Skin epidermis (tissue), 12 donors: Measurements from ENCODE around the gene PPP1R12B.
A peak's percentile ranks its signal among the peaks of the same experiment; 100 is the strongest.
"Not testable (repeated sequence)": the region's sequence is repeated elsewhere in the genome, so short reads cannot be mapped to it uniquely, and the experiment has no call there.

Experiments used
- H3K27ac ChIP-seq, 21 experiments: fragments of 200-600 bp; sonication (generic) in 11 of 21; one replicate each; pipeline ENCODE4 v1.5.0; 2020; ENCODE audit warnings: mild to moderate bottlenecking in 3 of 21, inconsistent platforms in 2 of 21, moderate library complexity in 2 of 21
- H3K4me3 ChIP-seq, 7 experiments: fragments of 200-600 bp; sonication (generic) in 2 of 7; one replicate each; pipeline ENCODE4 v1.5.0; 2020; ENCODE audit warnings: inconsistent platforms in 2 of 7, mild to moderate bottlenecking in 2 of 7, moderate library complexity in 1 of 7

The PPP1R12B gene

DNA sequence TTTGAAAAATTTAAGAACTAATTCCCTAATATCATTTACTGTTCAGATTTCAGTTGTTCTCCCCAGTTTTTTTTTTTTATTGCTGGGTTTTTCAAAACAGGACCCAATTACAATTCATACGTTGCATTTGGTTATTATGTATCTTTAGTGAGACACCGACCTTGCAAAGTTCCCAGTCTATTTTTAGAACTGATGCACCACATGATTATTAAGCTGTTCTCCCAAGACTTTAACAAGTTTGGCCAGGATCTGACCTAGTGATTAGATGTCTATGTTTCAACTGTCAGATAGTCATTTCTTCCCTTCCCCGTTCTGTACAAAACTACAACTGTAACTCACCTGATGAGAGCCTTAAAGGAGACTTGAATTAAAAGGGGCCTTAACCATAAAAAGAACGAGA lies 14.6 kb upstream of the PPP1R12B start:
- no peak overlapping the region for H3K4me3 ChIP-seq
- H3K27ac ChIP-seq, result no peak overlapping the region

DNA sequence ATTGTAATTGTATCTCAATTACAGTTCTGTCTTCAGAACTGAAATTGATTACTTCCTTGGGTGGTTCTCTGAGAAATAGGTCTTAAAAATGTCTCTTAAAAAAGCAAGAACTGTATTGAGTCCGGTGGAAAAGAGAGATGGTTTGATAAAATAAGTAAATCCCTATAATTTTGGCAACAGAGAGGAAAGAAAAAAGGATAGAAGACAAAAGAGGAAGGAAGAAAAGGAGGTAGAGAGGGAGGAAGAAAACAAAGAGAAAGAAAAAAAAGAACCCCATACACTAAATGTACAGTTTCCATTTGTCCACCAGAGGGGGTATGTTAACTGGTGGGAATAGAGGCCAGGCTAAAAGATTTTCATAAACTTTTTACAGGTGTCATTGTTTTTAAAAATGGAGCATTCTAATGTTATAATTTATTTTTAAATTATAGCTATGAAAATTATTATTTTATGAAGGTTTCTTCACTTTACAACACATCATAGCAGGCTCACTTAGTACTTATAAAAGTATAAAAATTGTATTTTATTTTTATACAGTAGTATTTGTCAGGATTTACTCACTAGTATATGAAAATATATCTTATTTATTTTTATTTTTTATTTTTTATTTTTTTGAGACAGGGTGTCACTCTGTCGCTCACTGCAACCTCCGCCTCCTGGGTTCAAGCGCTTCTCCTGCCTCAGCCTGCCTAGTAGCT lies 4.7 kb upstream of the PPP1R12B start:
- Histone ChIP-seq H3K27ac (no peak overlapping the region), H3K4me3 (no peak overlapping the region)

DNA sequence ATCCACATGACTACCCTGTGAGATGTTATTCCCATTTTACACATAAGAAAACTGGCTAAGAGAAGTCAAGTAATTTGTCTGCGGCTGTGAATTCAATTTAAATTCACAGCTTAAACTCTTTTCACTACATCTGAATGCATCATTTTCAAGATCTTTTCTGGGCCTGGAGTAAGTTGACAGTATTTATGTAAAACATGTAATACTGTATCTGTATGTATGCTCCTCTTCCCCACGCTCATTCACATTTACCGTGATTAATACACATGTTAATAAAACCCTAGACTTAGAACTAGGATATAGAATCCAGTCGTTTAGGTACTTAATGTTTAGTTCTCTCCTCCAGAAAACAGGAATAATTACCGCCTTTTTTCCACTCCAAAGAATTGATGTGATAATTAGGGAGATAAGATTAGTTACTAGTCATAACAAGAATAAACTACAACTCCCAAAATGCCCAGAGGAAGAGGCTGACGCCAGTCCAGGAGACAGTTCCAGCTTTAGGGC lies 442 bp upstream of the PPP1R12B start:
- no peak overlapping the region for H3K27ac ChIP-seq

DNA sequence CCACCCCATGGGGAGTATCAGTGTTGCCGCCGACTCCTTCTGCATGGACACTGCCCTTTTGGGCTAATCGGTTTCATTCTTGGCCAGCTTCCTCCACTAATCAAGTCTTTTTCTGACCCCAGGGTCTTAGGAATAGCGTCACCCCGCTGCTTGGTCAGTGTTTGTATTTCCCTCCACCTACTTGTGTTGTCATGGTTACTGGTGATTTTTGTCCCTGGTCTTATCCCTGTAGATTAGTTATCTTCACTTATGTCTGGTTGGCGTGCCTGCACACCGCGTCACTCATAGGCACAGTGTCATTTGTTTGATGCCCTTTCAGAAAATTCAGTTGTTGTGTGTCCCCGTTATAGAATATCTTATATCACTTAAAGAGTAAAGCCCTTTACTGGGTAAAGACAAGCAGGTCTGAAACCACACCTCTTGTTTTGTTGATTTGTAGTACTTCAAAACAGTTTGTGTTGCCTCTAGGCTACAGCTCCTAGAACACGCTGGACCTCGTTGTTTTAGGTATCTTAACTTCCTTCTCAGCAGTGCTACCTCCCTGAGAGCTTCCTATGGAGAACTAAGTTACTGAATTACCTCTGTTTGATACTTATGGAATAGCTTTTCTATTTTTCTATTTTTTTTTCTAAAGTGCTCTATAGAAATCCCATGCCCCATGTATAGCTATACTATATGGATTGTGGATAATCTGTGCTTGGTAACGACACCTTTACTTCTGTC lies 868 bp downstream of the PPP1R12B start:
- Histone ChIP-seq H3K27ac (peak overlapping the region in 20 of 21 experiments; percentile 75 to 95 (median 89)), H3K4me3 (peak overlapping the region; percentile 68 to 93 (median 86))

More for the DNA sequence above, 442 bp upstream of the PPP1R12B start:
- peak overlapping the region in 2 of 7 experiments; percentile 68 to 72 for H3K4me3 ChIP-seq

DNA sequence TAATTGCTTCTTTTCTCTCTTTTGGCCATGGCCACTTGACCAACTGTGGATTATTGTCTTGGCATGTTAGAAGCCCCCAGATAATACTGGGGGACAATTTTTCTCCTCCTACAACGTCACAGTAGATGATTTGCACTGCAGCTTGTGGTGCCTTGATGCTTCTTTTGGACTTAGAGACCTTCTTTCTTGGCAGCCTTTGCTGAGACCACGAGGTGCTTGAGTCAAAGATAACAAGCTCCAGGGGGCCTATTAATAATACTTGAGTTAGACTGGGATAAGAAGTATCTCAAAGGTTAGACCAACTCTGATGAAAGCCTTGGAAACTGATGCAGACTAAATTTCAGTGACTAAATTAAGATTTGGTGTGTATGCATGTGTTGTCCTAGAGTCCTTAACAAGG lies 3.2 kb downstream of the PPP1R12B start:
- Histone ChIP-seq H3K4me3 (no peak overlapping the region), H3K27ac (no peak overlapping the region)

DNA sequence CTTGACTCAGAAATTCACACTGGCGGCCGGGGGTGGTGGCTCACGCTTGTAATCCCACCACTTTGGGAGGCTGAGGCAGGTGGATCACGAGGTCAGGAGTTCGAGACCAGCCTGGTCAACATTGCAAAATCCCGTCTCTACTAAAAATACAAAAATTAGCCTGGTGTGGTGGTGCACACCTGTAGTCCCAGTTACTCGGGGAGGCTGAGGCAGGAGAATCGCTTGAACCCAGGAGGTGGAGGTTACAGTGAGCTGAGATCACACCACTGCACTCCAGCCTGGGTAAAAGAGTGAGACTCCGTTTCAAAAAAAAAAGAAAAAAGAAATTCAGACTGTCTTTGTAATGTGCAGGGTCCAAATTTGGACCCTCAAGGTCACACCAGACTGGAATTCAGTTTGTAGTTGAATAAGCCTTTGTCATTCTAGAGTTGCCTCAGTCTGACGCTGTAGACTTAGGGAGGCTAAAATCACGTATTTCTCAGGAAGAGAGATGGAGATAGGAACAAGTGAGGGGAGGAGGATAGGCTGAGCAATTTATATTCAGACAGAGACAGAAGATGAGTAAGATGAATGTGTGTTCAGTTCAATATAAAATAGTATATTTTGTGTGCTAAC lies 4.2 kb downstream of the PPP1R12B start:
- H3K4me3 ChIP-seq, H3K27ac ChIP-seq: not testable (repeated sequence)

DNA sequence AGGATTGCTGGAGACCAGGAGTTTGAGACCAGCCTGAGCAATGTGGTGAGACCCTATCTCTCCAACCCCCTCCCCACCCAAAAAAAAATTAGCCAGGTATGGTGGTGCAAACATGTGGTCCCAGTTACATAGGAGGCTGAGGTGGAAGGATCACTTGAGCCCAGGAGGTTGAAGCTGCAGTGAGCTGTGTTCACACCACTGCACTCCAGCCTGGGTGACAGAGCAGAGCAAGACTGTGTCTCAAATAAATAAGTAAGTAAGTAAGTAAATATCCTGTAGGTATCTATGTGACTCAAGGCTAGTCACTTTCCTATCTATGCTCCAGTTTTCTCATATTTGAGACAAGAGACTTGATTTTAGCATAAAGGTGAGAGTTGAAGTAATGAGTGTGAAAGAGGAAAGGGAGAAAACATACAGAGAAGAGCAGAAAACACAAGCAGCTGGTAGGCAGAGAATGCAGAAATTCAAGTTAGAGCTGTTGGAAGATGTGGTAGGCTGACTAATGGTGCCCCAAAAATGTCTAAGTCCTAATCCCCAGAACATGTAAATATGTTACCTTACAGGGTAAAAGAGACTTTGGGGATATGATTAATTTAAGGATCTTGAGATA lies 7.5 kb downstream of the PPP1R12B start:
- H3K27ac ChIP-seq, result no peak overlapping the region
- no peak overlapping the region for H3K4me3 ChIP-seq

DNA sequence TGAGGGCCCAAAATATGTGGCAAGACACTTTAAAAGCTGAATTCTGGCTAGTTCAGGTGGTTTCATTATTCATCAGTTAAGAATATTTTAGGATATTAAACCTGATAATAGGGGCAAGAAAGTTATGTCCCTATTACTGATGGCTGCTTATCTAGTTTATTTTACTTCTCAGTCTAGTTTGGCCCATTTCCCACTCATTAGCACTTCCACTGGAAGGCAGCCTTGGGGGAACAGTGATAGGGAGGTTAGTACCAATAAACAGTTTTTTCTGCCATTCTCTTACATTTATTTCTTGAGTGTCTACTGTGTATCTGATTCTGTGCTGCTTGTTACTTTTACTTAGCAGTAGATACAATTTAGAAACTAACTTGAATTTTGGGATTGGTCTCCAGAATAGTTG lies 9.0 kb downstream of the PPP1R12B start:
- no peak overlapping the region for H3K27ac ChIP-seq
- H3K4me3 ChIP-seq, result no peak overlapping the region

DNA sequence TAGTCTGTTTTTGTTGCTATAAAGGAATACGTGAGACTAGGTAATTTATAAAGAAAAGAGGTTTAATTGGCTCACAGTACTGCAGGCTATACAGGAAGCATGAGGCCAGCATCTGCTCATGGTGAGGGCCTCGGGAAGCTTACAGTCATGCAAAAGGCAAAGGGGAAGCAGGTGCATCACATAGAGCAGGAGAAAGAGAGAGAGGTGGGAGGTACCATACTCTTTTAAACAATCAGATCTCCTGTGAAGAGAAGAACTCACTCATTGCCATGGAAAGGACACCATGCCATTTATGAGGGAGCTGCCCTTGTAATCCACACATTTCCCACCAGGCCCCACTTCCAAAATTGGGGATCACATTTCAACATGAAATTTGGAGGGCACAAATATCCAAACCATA lies 12.7 kb downstream of the PPP1R12B start:
- H3K4me3 ChIP-seq, result no peak overlapping the region
- no peak overlapping the region for H3K27ac ChIP-seq

DNA sequence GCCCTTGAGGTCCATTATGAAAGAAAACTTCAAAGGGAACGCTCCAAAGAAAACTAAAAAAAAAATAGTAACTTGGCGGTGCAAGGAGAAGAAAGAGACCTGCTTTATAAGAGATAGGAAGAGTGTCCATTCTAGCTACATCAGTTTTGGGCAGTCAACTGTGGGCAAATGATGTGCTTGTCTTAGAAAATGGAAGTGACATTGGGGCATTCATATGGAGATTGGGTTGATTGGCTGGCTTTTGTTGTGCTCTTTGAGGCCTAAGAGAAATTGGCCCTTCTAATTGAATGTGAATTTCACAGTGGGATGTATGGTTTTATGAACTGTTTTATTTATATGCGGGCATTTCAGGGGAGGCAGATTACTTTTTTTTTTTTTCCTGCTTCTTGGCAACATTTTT lies 13.2 kb downstream of the PPP1R12B start:
- Histone ChIP-seq H3K4me3 (no peak overlapping the region), H3K27ac (no peak overlapping the region)

DNA sequence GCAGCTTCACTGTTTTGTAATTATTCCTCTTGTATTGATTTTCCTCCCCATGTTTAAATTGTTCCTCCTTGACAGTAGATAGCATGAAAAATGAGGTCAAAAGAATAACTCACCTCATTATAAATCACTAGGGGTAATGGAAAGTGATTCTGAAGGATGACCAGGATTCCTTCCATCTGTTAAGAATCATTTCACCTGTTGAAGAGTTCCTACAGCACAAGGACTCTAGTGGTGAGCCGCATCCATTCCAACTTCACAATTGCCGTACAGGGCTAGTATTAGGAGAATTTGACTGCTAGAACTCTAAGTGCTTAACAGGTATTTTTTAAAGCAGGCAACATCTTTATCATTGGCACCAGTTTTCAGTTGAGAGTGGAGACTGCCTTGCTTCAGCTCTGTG lies 13.7 kb downstream of the PPP1R12B start:
- H3K27ac ChIP-seq, result no peak overlapping the region
- no peak overlapping the region for H3K4me3 ChIP-seq

DNA sequence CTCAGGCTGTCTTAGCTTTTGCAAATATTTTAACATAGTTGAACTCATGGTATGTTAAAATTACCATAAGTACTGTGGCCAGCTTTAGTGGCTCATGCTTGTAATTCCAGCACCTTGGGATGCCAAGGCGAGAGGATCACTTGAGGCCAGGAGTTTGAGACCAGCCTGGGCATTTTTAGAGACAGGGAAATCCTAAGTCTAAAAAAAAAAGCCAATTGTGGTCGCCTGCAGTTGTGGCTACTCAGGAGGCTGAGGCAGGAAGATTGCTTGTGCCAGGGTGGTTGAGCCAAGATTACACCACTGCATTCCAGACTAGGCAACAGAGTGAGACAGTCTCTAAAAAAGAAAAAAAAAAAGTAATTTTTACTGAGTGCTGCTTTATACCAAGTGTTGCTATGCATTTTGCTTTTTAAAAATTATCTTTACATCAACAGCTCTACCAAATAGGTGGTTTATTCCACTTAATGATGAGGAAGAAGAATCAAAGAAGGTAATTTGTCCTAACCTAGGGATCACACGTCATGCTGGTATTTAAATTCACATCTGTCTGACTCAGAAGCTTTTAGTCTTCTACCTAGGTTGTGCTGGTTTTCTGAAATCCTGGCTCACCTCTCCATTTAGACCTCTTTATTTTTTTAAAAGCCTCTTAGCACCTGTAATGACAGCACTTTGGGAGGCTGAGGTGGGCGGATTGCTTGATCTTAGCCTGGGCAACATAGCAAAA lies 16.8 kb downstream of the PPP1R12B start:
- Histone ChIP-seq H3K4me3 (no peak overlapping the region), H3K27ac (no peak overlapping the region)

DNA sequence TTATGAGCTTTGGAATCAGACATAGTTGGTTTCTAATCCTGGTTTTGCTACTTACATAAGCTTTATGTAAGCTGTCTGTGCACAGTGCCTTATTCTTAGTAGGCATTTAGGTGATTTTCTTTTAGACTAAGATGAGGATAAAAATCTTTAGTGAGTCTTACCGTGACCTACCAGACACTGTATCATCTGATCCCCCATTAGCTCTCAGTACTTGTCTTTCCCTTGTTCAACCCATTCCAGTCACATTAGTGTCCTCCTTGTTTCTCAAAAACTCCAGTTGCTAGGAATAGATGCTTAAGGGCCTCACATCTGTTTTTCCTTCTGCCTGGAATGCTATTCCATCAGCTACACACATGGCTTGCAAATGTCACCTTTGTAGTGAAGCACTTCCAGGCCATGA lies 18.8 kb downstream of the PPP1R12B start:
- Histone ChIP-seq H3K27ac (no peak overlapping the region), H3K4me3 (no peak overlapping the region)

DNA sequence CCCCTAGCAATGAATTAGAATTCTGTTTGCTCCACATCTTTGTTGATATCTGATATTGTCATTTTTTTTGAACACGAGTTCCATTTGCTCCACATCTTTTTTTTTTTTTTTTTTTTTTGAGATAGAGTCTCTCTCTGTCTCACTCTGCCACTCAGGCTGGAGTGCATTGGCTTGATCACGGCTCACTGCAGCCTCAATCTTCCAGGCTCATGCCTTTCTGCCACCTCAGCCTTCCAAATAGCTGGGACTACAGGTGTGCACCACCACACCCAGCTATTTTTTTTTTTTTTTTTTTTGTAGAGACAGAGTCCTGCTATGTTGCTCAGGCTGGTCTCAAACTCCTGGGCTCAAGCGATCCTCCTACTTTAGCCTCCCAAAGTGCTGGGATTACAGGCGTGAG lies 22.4 kb downstream of the PPP1R12B start:
- H3K4me3 ChIP-seq, H3K27ac ChIP-seq: not testable (repeated sequence)

DNA sequence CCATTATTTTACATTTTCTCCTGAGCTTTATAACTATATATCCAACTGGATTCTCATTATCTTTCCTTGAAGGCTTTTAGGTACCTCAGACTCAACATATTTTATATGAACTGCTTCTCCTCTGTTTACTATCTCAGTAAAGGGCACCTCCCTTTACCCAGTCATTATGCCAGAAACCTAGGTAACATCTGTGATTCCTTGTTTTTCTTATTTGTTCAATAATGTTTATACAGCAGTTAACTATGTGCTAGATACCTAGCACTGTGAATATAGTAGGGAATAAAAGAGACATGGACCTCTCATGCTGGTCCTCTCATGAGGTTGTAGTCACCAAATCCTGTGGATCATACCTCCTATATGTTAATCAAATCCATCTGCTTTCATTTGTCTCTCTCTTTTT lies 25.6 kb downstream of the PPP1R12B start:
- no peak overlapping the region for H3K4me3 ChIP-seq
- H3K27ac ChIP-seq, result no peak overlapping the region

DNA sequence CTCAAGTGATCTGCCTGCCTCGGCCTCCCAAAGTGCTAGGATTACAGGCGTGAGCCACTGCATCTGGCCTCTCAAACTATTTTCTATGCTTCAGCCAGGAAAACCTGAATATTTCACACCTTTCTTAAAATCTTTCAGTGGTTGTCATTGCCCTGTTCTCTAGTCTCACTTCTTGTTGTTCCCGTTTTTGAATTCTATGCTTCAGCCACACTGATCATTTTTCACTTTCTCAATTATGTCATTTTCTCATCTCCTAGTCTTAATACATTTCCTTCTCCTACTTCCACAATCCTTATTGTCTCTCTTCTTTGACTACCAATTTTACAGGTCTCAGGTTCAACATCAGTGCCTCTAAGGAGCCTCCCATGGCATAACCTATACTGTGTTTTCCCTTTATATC lies 26.7 kb downstream of the PPP1R12B start:
- H3K4me3 ChIP-seq, H3K27ac ChIP-seq: not testable (repeated sequence)

DNA sequence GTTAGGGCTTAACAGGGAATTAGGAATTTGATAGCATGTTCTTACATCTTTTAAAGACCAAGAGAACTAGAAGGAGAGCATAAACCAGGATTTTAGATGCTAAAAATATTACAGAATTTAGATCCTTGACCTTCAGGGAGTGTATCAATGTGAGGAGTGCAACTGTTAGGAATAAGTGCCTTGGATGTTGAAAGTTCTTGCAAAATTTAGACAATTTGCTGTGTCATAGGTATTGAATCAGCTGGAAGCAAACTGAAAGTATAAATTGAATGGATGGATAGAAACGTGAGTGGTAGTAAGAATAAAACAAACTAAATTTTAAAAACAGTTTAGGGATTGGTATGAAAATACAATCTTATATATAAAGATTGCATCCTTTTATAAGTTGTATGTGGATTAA lies 27.7 kb downstream of the PPP1R12B start:
- Histone ChIP-seq H3K27ac (no peak overlapping the region), H3K4me3 (no peak overlapping the region)

DNA sequence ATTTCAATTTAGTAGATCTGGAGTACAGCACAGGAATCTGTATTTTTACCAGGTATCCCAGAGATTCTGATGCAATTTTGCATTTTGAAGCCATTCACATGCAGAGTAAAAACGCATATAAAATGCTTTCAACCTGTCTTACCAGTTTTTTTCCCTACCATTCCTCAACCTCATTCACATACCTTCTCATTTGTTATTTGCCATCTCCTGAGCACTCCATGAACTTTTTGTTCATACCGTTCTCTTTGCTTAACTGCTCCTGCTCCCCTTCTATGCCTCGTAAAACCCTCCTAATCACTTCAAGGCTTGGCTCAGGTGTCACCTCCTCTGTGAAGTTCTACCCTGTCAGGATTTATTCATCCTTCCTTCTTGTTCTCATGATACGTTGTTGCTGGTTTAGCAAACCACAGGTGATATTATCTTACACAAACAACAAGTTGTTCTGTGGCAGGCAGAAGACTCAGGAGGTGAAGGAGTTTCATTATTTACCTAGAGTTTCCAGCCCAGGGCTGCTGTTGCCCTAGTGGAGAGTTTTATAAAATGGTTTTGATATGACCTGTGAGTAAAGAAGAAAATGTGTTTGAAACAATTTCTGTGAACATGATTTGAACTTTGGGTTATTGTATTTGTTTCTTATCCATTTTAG lies 31.5 kb downstream of the PPP1R12B start:
- not testable (repeated sequence) for H3K4me3 ChIP-seq, H3K27ac ChIP-seq

DNA sequence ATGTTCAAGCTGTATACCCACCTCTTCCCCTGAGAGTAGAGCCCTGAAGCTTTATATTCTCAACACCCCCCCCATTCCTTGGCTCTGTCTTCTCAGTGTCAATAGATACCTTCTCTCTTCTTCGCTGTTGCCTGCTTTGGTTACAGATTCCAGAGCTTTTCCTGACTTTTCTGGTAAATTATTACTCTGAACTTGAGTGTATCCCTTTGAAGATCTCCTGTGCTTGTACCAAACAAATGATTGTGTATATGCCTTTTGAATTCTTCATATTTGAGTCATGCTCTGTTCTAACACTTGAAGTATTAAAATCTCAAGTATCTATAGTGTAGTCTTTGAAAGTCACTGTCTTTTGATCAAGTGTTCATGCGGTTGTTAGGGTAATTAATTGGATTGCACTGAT lies 32.0 kb downstream of the PPP1R12B start:
- H3K4me3 ChIP-seq, H3K27ac ChIP-seq: not testable (repeated sequence)
